GM12874 (cell line): ENCODE results near the gene SPIN2A.

Experiments used
- CTCF ChIP-seq: IDR thresholded peaks from 2 replicates; pipeline ENCODE4 v1.5.1; 2011; ENCODE audit warnings: low read depth, mild to moderate bottlenecking, control low read depth, low read length, moderate library complexity; ENCODE audit not compliant: insufficient read depth

The SPIN2A gene

DNA sequence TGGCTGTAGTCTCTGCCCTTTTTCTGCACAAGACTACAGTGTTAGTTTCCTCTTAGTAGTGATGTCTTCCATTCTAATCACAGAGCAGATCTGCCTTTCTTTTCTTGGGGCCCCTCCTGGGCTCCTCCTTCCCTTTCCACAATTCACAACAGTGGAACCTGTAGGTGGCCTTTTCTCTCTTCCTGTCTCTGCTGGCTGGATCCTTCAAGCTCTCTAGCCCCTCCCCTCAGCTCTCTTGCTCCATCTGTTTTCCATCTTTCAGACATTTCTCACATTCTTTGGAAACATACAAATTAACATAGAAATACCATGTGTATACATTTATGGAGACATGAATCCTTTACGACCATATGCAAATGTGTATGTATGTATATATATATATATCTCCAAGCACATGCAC lies 304 bp upstream of the SPIN2A start:
- TF ChIP-seq CTCF = no peak

DNA sequence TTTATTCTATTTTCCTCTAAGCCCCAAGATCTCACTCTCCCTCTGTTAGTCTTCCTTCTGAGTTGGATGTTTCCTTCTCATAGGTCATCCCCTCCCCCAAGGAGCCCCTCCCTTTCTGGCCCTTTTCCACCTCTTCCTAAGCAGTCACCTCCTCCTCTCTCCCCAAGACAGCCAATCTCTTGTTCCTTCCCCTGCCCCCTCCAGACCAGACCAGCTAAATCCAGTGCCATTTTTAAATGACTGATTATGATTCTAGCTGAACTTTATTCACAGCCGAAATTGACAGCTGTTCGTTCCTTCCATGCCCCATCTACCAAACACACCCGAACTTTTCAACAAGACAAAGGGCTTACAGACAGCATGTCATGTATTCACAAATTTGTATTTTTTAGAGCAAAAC lies 1.9 kb downstream of the SPIN2A start:
- no peak for TF ChIP-seq CTCF

- no peak for TF ChIP-seq CTCF
Measured at GRCh38 chrX:57134702-57135101, 2.5 kb downstream of the SPIN2A start.

- no peak for TF ChIP-seq CTCF
Measured at GRCh38 chrX:57133706-57134105, 3.5 kb downstream of the SPIN2A start.

GRCh38 chrX:57132046-57132445 lies 5.2 kb downstream of the SPIN2A start:
- TF ChIP-seq CTCF = no peak

DNA sequence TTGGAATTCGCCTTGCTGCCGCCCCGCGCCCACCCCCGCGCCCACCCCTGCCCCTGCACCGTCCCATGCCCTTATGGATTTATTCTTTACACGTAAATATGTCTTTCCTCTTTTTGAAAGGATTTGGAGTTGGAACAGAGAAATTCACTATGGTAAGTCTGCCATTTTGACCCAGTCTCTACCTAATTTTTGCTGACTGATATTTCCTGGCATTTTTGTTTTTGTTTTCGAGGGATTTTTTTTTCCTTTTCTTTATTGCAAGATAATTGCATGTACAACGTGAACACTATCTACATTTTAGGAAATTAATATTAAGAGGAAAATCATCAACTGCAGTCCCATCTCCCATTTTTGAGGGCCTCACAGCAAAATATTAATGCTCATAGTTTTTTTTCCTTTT lies 15.4 kb downstream of the SPIN2A start:
- TF ChIP-seq CTCF = no peak

GRCh38 chrX:57121162-57121755 lies 15.9 kb downstream of the SPIN2A start, which contains the start of gene SPIN2B:
Gene SPIN2B, minus strand, starts transcription at chrX:57121548.
- TF ChIP-seq CTCF = no peak

DNA sequence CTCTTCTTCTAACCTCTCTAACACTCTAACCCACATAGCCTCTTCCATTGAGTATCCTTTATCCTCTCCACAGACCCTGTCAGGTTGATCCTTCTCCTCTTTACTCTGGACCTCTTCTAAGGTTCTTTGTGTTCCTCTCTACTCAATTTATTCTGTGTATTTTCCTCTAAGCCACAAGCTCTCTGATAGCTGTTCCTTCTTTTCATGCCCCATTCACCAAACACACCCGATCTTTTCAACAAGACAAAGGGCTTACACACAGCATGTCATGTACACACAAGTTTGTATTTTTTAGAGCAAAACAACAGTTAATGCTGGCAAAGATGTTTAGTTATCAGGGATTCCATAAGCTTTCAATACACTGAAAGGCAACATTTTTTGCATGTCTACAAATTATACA lies 17.8 kb downstream of the SPIN2A start:
- TF ChIP-seq CTCF = no peak
